Measurements from ENCODE around the gene NRP2.

GRCh38 chr2:205773989-205774388, 91.7 kb downstream of the NRP2 start:
- no peak for TF ChIP-seq CTCF (IDR thresholded peaks at IDR 0.05)
- no peak for TF ChIP-seq EZH2phosphoT487 (IDR thresholded peaks at IDR 0.05)
- TF ChIP-seq EZH2 (IDR thresholded peaks at IDR 0.05): no peak
